GM18498 (cell line): ENCODE data around the gene GRM2.

Source experiments
- ATAC-seq: cut with Tn5 transposase; IDR thresholded peaks from one replicate; pipeline ENCODE4 v1.9.1; 2021; ENCODE audit warnings: mild to moderate bottlenecking, moderate library complexity; ENCODE audit not compliant: unreplicated experiment

GRM2 gene

GRCh38 chr3:51706788-51707731 lies at the start of gene GRM2:
Gene GRM2 (plus strand): TSS chr3:51707068. CDS start chr3:51708984, 1,916 bp downstream.
- ATAC-seq = no peak

GRCh38 chr3:51657234-51657633 lies 49.6 kb upstream of the GRM2 start:
- ATAC-seq = no peak

GRCh38 chr3:51659942-51660341 lies 46.9 kb upstream of the GRM2 start:
- no peak for ATAC-seq

GRCh38 chr3:51662456-51662855 lies 44.4 kb upstream of the GRM2 start:
- ATAC-seq = no peak

GRCh38 chr3:51668756-51669155 lies 38.1 kb upstream of the GRM2 start:
- ATAC-seq = no peak

- ATAC-seq = no peak
Measured at GRCh38 chr3:51669241-51670052, 37.4 kb upstream of the GRM2 start.

- ATAC-seq = no peak
Measured at GRCh38 chr3:51670053-51670822, 36.6 kb upstream of the GRM2 start.

GRCh38 chr3:51670823-51671733 lies 35.8 kb upstream of the GRM2 start, which contains the start of gene TEX264:
Gene TEX264 (plus strand): TSS chr3:51671252. CDS start chr3:51674305, 3,053 bp downstream.
- peak; percentile 75 for ATAC-seq

GRCh38 chr3:51671734-51672475 lies 35.0 kb upstream of the GRM2 start:
- ATAC-seq = peak; percentile 35

- ATAC-seq = no peak
Measured at GRCh38 chr3:51673181-51673801, 33.6 kb upstream of the GRM2 start.

GRCh38 chr3:51673802-51674654 lies 32.8 kb upstream of the GRM2 start:
- ATAC-seq = no peak

- no peak for ATAC-seq
Measured at GRCh38 chr3:51675201-51675611, 31.7 kb upstream of the GRM2 start.

- no peak for ATAC-seq
Measured at GRCh38 chr3:51676102-51676640, 30.7 kb upstream of the GRM2 start.

GRCh38 chr3:51677358-51677757 lies 29.5 kb upstream of the GRM2 start:
- no peak for ATAC-seq

GRCh38 chr3:51678186-51678585 lies 28.7 kb upstream of the GRM2 start:
- ATAC-seq = no peak

GRCh38 chr3:51678641-51679040 lies 28.2 kb upstream of the GRM2 start:
- no peak for ATAC-seq

- ATAC-seq = no peak
Measured at GRCh38 chr3:51679318-51679717, 27.6 kb upstream of the GRM2 start.
